Calu3 (cell line): ENCODE data around the gene HSD17B7. TPM values are rescaled to one million over a fixed set of nuclear protein-coding genes. Genes with fewer than 3 reads are reported as not detected.
"Not testable (repeated sequence)": the region's sequence is repeated elsewhere in the genome, so short reads cannot be mapped to it uniquely, and the experiment has no call there.

ENCODE experiments used
- BruUV-seq: library from RNA; stranded (reverse); fragments of 400-500 nt; replicated peaks from 2 replicates; lab custom pipeline; 2021; lab: Mats Ljungman, UMichigan
- CTCF ChIA-PET: fragments of 300-600 bp; sonication (Branson Sonifier 250); formaldehyde crosslinking; loops from one replicate; lab custom pipeline; 2022; ENCODE audit warnings: antibody characterized with exemption; lab: Charles Lee
- DNase-seq: peaks from one replicate; pipeline ENCODE4 v3.0.0; 2022
- H3K27ac Mint-ChIP-seq: one replicate; pipeline ENCODE4 v1.8.0; 2022; ENCODE audit warnings: mixed read lengths; ENCODE audit not compliant: unreplicated experiment
- H3K27me3 Mint-ChIP-seq: one replicate; pipeline ENCODE4 v1.8.0; 2022; ENCODE audit warnings: mixed read lengths; ENCODE audit not compliant: unreplicated experiment
- H3K36me3 Mint-ChIP-seq: one replicate; pipeline ENCODE4 v1.8.0; 2022; ENCODE audit warnings: mild to moderate bottlenecking, moderate library complexity, mixed read lengths; ENCODE audit not compliant: insufficient read depth, unreplicated experiment
- H3K4me1 Mint-ChIP-seq: one replicate; pipeline ENCODE4 v1.8.0; 2022; ENCODE audit warnings: mild to moderate bottlenecking, low read depth, mixed read lengths; ENCODE audit not compliant: unreplicated experiment
- H3K4me3 Mint-ChIP-seq: one replicate; pipeline ENCODE4 v1.8.0; 2022; ENCODE audit warnings: mild to moderate bottlenecking, low read depth, moderate library complexity, mixed read lengths; ENCODE audit not compliant: unreplicated experiment
- H3K9me3 Mint-ChIP-seq: one replicate; pipeline ENCODE4 v1.8.0; 2022; ENCODE audit warnings: low read depth, mixed read lengths; ENCODE audit not compliant: unreplicated experiment
- intact Hi-C: fragments of 100-400 bp; cut with micrococcal nuclease; formaldehyde crosslinking; loops from one replicate; pipeline ENCODE4 v1.10.0; 2022; ENCODE audit not compliant: unreplicated experiment
- total RNA-seq: library from RNA; stranded (reverse); gene quantifications from 2 replicates; pipeline ENCODE4 v1.2.3, GENCODE V29; 2022
- TF ChIP-seq, protein P1 (sequence below): fragments of 200-600 bp; IDR thresholded peaks from one replicate; pipeline ENCODE4 v1.8.0; 2022; ENCODE audit warnings: antibody characterized with exemption; ENCODE audit not compliant: unreplicated experiment

HSD17B7 gene
- total RNA-seq, 1 experiment from 2014 or later: 59.3 TPM

DNA sequence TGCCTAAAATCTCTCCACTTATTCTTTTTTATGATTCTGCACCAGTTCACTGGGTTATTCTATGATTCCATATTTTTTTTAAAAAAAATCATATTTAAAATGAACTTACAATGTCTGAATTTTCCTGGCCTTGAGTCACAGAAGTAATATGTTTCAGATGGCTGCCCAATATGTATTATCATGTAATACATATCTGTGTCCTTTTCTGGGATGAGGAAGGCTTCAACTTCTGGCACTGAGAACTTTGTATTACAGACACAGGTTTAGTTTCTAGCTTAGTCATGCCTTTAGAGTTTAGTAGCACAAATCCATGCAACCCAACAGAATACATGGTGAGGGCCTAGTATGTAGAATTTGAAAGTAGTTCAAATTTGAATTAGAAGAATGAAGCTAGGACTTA is 7.8 kb upstream of the HSD17B7 start:
- Mint-ChIP-seq H3K9me3 (no peaks in the 10 kb centered on the region), H3K4me3 (no peak overlapping the region), H3K27me3 (peaks cover 26% of the 10 kb centered on the region), H3K4me1 (no peaks in the 10 kb centered on the region), H3K27ac (no peak overlapping the region), H3K36me3 (no peaks in the 10 kb centered on the region)
- intact Hi-C loops: no loop called here
- no peak for DNase-seq
- TF ChIP-seq, protein P1, sequence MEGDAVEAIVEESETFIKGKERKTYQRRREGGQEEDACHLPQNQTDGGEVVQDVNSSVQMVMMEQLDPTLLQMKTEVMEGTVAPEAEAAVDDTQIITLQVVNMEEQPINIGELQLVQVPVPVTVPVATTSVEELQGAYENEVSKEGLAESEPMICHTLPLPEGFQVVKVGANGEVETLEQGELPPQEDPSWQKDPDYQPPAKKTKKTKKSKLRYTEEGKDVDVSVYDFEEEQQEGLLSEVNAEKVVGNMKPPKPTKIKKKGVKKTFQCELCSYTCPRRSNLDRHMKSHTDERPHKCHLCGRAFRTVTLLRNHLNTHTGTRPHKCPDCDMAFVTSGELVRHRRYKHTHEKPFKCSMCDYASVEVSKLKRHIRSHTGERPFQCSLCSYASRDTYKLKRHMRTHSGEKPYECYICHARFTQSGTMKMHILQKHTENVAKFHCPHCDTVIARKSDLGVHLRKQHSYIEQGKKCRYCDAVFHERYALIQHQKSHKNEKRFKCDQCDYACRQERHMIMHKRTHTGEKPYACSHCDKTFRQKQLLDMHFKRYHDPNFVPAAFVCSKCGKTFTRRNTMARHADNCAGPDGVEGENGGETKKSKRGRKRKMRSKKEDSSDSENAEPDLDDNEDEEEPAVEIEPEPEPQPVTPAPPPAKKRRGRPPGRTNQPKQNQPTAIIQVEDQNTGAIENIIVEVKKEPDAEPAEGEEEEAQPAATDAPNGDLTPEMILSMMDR: no peak
- CTCF ChIA-PET: no interaction called here
- BruUV-seq: no TSS peak

DNA sequence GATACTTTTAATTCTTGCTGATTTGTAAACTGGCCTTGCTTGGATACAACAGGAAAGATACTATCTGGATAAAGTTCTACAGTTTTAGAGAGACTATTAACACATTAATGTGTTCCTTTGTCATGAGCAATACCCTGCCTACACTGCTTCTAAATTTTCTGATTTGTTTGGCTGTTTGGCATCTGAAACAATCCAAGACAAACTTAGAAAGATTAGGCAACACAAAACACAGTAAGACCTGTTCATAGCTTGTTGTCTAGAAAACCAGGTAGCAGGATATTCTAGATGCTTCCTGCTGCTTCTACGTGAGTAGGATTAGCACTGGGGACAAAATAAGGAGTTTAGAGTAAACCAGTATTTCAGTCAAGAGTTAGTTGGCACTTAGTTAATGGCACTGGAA is 5.6 kb upstream of the HSD17B7 start:
- intact Hi-C loops: not testable (repeated sequence)

DNA sequence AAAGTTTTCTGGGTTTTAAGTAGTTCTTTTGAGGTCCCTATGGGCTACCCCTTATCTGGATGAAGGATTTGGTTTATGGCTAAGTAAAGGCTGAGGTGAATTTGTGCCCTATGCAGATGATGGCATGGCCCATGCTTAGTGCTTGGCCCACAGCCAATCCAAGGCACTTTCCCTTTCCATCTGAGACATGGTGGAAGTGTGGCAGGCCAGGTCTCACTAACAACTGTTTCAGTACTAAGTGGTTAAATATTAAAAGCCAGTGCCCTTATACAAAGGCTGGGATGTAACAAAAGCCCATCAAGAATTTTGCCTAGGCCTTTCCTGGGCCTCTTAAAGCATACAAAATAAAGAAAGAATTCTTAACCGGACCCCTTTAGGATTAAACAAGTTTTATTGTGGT is 1.7 kb upstream of the HSD17B7 start:
- H3K9me3 Mint-ChIP-seq, H3K27ac Mint-ChIP-seq, H3K27me3 Mint-ChIP-seq, BruUV-seq, CTCF ChIA-PET, H3K4me3 Mint-ChIP-seq, DNase-seq, H3K4me1 Mint-ChIP-seq, intact Hi-C loops: not testable (repeated sequence)
- H3K36me3 Mint-ChIP-seq: peaks cover 20% of the 10 kb centered on the region

More for the DNA sequence above, 5.6 kb upstream of the HSD17B7 start:
- DNase-seq, H3K36me3 Mint-ChIP-seq, H3K27ac Mint-ChIP-seq, H3K4me3 Mint-ChIP-seq, H3K4me1 Mint-ChIP-seq, BruUV-seq, H3K9me3 Mint-ChIP-seq, CTCF ChIA-PET: not testable (repeated sequence)
- H3K27me3 Mint-ChIP-seq: peaks cover 19% of the 10 kb centered on the region

DNA sequence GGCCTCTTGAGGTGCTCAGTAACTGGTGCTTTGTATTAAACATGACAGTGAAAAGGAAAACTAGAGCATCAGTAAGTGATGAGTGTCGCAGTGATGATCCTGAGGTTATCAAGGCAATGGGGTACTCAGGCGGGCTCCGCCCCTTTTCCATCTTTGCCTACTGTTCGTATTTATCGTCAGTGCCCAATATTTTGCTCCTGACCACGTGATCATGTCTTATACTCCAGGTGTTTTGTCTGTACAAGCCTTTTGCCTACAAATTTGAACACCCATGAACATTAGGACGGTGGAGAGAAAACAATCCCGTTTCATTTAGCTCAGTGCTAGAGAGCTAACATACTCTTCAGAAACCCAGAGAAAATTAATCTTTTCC is 469 bp downstream of the HSD17B7 start:
- DNase-seq, H3K27me3 Mint-ChIP-seq, intact Hi-C loops, H3K4me1 Mint-ChIP-seq, H3K9me3 Mint-ChIP-seq, CTCF ChIA-PET: not testable (repeated sequence)
- Mint-ChIP-seq H3K36me3 (peaks cover 20% of the 10 kb centered on the region), H3K27ac (peak overlapping the region; percentile 86), H3K4me3 (peak overlapping the region; percentile 80)
- BruUV-seq: TSS peak; percentile 74

DNA sequence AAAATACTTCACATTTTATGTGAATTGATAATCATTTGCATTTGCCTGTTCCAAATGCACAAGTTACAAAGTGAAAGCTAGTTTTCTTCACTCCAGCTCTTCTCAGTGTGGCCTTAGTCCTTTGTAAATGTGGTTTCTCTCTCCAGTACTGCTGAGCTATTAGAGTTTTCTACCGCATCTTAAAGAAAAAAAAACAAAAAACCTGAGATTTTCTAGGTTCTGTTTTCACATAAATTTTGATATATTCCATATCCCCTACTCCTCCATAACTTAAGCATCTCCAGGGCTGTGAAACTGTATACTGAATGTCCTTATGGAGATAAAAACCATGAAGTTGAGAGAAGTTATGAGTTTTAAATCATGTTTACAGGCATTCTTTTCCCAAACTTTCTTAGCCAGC is 3.8 kb downstream of the HSD17B7 start:
- peaks cover 31% of the 10 kb centered on the region for H3K36me3 Mint-ChIP-seq
- DNase-seq, BruUV-seq, H3K27me3 Mint-ChIP-seq, H3K9me3 Mint-ChIP-seq, H3K4me3 Mint-ChIP-seq, intact Hi-C loops, H3K27ac Mint-ChIP-seq, H3K4me1 Mint-ChIP-seq: not testable (repeated sequence)
- CTCF ChIA-PET: interaction anchor here (0.6 kb wide), 1 partner anchor 420 kb away, joined by 3 read pairs; no protein-coding TSS in a partner anchor

DNA sequence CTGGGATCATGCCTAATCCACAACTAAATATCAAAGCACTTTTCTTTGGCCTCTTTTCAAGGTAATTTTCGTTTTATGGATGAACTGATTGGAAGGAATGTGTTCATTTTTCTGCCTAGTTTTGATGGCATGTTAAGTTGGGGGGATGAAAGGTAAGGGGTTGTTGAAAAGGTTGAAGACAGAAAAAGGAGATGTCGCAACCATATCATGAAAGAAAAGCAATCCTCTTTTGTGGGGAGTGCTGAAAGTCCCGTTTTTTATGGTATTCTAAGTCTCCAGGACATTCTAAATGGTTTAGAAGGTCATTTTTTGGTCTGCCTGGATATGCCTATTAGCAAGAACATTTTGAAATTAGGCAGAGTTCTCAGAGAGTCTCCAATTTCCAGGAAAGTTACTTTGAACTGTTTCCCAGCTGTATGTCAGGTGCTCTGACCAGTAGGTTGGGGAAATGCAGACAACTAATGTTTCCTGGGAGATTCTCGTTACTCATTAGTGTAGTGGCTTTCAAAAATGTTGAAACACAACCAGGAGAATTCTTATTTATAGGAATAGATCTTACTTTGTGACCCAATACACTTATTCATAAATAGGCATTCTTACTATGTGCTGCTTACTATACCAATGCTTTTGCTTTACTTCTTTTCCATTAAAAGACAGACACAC is 6.2 kb downstream of the HSD17B7 start:
- H3K9me3 Mint-ChIP-seq, CTCF ChIA-PET, H3K4me1 Mint-ChIP-seq, BruUV-seq, DNase-seq, H3K27me3 Mint-ChIP-seq, intact Hi-C loops, H3K4me3 Mint-ChIP-seq, H3K27ac Mint-ChIP-seq: not testable (repeated sequence)
- H3K36me3 Mint-ChIP-seq: peaks cover 42% of the 10 kb centered on the region
